DLD1 (cell line): ENCODE measurements around the gene VPS45.
"Not testable (repeated sequence)": the region's sequence is repeated elsewhere in the genome, so short reads cannot be mapped to it uniquely, and the experiment has no call there.

Experiments
- in situ Hi-C: cut with HindIII; loops from 2 replicates; pipeline ENCODE4 v1.10.0; 2017; ENCODE audit warnings: low sequenced_read_pairs

The VPS45 gene

DNA sequence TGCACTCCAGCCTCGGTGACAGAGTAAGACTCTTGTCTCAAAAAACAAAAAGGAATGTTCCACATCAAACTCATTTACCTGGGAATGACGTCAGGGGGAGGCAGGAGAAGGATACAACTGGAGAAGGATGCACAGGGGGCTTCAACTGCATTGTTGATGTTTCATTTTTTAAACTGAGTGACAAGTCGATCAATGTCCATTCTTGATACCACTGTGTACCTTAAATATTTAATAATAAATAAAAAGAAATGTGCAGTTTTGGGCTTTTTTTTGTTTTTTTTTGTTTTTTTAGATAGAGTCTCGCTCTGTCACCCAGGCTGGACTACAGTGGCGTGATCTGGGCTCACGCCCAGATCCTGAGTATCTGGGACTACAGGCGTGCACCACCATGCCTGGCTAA, 117.9 kb downstream of the VPS45 start:
- in situ Hi-C loops: no loop called here

- in situ Hi-C loops: not testable (repeated sequence)
Measured at GRCh38 chr1:150186438-150186788, 118.8 kb downstream of the VPS45 start.

DNA sequence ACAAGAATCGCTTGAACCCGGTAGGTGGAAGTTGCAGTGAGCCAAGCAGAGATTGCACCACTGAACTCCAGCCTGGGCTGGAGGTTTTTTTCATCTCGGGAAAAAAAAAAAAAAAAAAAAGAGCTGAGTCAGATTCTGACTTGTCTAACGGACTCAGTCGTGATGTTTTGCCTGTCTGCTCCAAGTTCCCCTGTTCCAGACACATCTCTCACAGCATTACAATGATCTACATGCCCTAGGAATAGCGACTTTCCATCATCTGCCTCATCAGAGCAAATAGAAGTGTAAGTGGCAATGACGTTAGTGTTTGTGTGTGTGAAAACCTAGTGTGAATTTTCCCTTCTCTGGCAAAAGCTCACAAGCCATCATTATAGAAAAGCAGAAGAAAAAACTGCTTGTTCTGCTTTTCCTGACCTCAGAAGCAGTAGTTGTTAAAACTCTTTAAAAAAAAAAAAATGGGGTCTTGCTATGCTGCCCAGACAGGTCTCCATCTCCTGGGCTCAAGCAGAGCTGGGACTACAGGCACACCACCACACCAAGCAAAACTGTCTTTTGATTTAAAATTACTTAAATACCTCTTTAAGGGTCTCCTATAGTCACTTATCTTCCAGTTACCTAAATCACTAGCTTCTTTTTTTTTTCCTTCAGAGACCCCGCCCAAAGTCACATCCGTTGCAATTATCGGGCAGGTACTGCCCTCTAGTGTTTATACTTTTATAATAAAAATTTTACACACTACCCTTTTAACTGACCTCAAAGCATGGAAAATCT, 119.4 kb downstream of the VPS45 start:
- in situ Hi-C loops: no loop called here

- in situ Hi-C loops: no loop called here
Measured at GRCh38 chr1:150187560-150187931, 120.0 kb downstream of the VPS45 start.

GRCh38 chr1:150192012-150192411, 124.4 kb downstream of the VPS45 start:
- in situ Hi-C loops: no loop called here

GRCh38 chr1:150194381-150195031, 126.9 kb downstream of the VPS45 start:
- in situ Hi-C loops: no loop called here
